ENCODE measurements around the gene B9D1.

DNA sequence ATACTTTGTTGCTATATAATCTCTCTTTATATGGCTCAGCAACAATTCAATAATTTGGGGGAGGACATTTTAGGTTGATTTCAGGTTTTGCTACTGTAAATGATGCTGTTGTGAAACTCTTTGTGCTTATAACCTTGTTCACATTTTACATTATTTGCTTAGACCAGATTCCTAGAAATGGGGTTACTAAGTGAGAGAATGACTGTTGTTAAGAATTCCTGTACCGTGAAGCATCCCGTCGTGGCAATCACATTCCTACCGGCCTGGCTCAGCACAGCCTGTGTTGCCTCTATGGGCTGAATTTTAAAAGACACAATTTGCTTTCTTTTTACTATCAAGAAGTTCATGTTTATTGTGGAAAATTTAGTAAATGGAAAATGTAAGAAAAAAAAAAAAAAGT lies 31.4 kb downstream of the B9D1 start:
- TF ChIP-seq, protein P1, sequence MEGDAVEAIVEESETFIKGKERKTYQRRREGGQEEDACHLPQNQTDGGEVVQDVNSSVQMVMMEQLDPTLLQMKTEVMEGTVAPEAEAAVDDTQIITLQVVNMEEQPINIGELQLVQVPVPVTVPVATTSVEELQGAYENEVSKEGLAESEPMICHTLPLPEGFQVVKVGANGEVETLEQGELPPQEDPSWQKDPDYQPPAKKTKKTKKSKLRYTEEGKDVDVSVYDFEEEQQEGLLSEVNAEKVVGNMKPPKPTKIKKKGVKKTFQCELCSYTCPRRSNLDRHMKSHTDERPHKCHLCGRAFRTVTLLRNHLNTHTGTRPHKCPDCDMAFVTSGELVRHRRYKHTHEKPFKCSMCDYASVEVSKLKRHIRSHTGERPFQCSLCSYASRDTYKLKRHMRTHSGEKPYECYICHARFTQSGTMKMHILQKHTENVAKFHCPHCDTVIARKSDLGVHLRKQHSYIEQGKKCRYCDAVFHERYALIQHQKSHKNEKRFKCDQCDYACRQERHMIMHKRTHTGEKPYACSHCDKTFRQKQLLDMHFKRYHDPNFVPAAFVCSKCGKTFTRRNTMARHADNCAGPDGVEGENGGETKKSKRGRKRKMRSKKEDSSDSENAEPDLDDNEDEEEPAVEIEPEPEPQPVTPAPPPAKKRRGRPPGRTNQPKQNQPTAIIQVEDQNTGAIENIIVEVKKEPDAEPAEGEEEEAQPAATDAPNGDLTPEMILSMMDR (IDR thresholded peaks at IDR 0.05; ENCODE audit: low read length), result no peak
- TF ChIP-seq EZH2phosphoT487 (IDR thresholded peaks at IDR 0.05; ENCODE audit: low read length) (no peak), EZH2 (optimal IDR thresholded peaks at IDR 0.05; ENCODE audit: low read depth, low read length) (no peak)

Data from MM.1S (cell line).